Activated CD4-positive, alpha-beta T cell treated with anti-CD3 and anti-CD28 coated beads, Interleukin-2, amount 50 U/mL, for 24 hours (primary cell): ENCODE results near the gene QRFP.

Experiments
- DNase-seq, 2 donors: peaks; one replicate each; pipeline ENCODE4 v3.0.0-alpha.2; 2020; ENCODE audit warnings: low read depth in 1 of 2, low spot score in 1 of 2

QRFP gene

DNA sequence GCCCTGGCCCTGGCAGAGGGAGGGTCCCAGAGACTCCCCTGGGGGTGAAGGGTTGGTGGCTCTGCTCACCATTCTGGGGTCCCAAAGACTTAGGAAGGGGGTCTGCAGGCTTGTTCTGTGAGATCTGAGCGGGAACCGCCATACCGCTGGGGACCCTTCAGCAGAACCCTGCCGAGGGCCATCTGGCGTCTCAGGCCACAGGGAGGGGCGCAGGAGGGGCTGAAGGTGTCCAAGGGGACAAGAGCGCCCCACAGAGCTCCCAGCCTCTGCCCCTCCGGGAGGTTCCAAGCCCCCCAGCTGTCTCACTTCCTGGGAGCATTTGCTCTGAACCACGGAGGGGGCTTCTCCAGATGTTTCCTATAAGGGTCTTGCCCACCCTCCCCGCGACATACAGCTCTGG lies 37.6 kb upstream of the QRFP start:
- no peak for DNase-seq

DNA sequence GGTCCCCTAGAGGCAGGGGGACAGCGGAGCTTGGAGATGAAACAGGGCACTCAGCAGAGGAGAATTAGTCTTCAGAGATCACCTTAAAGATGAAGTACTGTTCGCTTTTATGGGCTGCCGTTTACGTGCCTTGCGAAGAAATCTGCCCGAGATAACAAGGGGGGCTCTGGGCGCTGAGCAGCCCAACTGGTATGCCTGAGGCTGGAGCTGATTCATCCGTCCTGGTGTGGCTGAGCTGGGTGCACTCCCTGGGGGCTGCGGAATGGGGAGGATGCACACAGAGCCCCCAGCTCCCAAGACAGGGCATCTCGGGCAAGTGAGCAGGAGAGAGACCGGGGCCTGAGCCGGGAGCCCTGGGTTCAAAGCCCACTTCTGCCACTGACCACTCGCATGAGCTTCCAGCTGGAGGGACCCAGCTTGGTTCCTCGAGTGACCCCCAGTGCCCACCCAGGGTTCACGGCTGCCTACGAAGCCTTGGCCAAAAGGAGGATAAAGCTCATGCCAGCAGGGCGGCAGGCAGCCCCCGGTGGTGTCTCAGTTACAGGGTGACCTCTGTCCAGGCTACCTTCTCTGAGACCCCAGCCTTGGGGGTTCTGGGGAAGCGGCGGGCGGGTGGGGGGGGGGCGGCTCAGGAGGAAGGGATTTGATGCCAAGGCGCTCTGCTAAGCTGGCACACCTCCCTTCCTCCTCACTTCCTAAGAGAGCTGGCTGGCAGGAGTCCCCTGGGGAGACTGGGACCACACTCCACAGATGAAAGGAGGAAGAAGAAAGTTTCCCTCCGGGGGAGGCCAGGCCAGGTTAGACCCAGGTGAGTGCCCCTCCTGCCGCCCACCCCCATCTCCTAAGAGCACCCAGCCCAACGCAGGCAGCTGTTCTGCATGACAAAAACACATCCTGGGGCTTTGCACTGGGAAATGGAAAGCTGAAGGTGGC lies 36.8 kb upstream of the QRFP start:
- no peak for DNase-seq

DNA sequence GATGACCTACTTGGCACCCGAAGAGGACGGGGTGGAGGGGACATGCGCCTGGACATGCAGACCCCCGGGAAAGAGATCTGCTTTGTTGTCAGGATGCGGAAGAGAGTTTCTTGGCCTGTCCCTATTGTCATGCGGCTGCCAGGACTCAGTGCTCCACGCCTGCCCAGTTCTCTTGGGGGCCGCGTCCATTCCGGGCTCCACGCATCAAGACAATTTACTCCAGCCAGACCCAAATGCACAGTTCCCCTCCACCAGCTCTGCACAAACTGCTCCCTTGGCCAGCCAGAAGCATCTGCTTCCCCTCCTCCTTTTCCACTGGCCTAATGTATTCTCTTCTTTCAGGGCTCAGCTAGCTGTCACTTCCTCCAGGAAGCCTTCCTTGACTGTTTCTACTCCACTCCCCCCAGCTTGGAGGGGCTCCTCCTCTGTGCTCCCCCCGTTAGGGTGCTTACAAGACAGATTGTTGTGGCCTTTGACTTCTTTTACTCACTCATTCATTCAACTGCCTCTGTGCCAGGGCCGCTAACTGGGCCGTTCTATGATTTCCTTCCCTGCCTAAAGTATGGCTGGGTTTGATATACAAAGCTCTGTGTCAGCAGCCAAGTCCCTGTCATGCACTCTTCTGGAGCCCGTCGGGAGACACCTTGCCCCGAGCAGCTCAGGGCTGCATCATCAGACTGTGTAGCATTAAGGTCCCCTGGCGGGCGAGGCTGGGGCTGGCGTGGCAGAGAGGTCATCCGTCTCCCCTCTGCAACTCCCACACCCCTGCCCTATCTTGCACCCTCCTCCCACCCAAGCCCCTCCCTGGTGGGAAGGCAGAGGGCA lies 35.9 kb upstream of the QRFP start:
- no peak for DNase-seq

DNA sequence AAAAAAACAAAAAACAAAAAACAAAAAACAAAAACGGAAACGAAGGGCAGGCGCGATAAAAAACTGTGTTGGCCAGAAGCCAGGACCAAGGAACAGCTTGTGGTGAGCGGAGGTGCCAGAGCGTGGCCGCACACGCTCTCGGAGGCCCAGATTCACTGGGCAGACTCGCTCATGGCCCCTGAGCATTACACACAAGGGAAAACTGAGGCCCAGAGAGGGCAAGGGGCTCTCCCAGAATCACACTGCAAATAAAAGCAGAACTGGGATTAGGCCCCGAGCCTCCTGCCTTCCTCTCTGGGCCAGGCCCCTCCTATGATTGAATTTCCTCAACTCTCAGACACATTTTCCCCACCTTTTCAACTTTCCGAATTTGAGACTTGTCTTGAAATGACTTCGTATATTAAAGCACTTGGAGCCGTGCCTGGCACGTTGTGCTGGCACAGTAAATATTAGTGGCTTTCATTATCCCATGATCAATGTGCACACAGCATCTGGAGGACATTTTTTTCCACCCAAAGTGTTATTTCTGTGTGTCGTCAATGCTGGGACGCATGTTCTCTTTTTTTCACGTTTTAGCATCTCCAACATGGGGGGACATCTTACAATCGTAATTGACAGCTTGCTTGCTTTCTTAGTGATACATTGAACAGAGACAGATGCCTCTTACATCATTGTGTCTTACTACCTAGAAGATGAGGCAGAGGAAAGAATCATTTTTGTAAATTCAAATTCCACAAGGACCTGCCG lies 35.1 kb upstream of the QRFP start:
- no peak for DNase-seq

DNA sequence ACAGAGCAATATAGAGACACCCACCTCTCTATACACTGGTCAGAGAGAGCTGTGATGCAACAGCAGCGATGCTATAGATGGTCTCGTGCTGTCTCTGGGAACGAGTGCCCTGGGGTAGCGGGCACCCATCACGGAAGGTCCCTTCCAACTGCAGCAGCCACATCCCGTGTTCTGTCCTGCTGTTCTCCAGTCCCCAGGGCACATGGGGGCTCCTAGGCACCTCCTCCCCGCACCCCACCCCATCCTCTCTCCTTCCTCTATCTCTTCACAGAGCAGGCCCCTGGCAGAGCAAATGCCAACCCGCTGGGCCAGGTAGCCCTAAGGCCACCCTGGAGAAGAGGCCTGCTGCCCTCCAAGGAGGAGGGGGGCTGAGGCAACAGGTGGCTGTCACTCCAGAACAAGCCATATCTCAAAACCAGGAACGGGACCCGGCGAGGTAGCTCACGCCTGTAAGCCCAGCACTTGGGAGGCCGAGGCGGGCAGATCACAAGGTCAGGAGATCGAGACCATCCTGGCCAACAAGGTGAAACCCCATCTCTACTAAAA lies 34.3 kb upstream of the QRFP start:
- DNase-seq: no peak

DNA sequence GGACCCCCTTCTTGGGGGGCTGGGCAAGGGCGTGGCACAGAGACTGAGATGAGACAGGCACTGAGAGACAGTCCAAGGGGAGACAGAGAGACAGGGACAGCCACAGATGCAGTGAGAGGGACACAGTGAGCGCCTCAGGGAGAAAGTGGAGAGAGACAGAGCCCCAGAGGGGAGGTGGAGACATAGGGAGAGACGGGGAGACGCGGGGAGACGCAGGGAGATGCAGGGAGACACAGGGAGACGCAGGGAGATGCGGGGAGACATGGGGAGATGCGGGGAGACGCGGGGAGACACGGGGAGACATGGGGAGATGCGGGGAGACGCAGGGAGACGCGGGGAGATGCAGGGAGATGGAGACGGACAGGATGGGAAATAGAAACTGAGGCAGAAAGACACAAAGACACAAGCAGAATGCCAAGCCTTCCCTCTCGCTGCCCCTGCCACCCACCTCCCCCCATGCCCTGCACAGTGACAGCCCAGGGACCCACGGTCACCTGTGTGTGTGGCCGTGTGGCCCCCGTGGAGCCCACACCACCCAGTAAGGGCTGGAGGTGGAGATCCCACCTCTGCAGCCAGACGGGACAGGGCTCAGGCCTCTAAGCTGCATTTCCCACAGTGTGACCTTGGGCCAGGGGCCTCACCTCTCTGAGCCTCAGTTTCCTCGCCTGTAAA lies 33.7 kb upstream of the QRFP start:
- DNase-seq: no peak

DNA sequence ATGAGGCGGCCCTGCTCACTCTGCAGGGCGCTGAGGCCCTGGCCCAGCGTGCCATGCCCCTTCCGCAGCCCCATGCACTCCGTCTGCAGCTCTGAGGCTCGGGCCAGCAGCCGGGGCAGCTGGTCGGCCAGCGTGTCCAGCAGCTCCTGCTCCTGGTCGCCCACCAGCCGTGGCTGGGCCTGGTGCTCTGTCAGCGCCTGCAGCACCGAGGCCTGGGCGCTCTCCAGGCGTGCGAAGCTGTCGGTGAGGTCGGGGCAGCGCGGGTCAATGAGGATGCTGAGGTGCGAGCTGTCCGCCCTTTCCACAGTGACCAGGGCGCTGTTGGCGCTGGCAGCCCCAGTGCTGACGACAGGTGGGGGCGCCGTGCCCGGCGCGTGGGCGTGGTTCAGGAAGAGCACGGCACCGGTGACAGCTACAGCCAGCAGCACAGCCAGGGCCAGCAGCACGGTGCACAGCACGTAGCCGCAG lies 33.0 kb upstream of the QRFP start:
- no peak for DNase-seq

DNA sequence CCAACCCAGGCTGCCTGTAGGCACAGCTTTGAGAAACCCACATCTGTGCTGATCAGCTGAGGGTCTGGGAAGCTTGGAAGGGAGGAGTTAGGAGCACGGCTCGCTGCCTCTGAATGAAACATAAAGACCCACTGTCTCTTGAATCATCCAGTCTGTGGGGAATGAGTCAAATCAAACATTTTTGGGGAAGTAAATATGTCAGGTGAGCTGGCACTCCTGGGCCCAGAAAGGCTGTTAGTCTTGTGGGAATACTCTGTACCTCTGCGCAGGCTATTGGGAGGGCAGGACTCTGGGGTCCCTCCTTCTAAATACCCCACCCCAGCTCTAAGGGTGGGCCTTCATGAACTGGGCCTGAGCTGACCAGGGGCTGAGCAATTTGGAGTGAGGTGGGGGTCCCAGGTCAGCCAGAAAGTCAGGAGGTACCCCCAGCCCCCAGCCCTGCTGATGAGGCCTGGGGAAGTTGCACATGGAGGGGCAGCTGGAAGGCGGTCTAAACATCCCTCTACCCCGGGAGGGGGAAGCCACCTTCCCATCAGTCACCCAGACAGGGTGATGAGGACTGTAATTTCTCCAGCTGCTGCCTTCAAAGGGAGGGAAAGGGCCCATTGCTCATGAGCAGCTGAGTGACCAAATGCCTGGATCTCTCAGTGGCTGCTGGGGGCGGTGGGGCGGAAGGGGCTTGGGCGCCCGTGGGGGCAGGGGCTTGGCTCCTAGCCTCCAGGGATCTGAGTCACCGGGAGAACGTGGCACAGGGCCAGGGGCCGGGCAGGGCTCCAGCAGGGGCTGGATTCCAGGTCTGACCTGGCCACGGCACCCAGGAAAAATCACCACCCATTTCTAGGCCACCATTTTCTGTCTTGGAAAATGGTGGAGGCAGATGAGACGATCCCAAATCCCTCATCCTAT lies 31.6 kb upstream of the QRFP start:
- DNase-seq: no peak

DNA sequence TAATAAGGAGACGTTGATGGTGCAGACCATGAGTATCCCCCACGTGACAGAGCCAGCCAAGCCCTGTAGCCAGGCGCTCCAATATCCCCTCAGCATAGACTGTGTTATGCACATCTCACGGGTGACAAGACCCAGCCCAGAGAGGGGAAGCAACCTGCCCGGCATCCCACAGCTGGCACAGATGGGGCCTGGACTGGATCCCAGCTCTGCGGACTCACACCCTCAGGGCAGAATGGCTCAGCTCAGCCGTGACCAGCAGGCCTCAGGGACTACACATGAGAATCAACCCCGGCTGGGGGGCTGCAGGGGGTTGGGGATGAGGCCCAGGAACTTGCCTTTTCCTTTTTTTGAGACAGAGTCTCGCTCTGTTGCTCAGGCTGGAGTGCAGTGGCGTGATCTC lies 30.7 kb upstream of the QRFP start:
- no peak for DNase-seq

DNA sequence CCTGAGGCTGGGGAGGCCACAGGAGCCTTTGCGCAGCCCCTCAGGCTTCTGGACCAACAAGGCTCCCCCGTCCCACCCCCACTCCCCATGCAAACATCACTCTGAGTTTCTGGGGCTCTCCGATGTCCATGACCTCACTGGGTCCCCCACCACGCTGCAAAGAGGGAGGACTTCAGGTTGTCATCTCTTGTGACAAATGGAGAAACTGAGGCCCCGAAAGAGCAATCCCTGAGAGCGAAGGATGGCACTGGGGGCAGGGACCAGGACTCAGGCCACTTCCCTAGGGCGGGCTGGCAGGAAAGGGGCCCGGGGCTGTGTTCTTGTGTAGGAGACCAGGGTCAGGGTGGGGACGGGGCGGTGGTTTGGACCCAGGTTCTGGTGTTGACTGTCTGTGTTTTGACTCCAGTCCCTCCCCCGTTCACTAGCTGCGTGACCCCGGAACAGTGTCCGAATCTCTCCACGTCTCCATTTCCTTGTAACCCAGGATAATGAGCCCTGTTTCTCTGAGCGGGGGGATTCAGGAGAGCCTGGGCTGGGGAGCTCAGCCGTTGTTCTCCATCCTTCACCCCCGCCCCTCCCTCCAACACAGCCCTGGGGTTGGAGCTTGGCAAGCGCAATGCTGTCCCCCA lies 28.6 kb upstream of the QRFP start:
- no peak for DNase-seq

DNA sequence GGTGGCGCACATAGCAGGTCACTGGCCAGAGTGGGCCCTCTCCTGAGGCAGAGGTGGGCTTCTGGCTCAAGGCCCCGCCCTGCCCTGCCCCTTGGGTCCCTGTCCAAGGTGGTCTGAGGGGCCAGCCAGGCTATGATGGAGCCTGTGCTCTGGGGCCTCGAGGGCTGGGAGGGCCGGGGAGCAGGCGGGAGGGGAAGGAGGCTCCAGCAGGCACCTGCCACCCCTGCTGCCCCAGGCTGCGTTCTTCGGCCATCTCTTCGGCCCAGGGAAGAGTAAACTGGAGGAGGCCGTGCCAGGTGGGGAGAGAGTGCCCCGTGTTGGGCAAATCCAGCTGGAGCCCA lies 27.8 kb upstream of the QRFP start:
- no peak for DNase-seq

DNA sequence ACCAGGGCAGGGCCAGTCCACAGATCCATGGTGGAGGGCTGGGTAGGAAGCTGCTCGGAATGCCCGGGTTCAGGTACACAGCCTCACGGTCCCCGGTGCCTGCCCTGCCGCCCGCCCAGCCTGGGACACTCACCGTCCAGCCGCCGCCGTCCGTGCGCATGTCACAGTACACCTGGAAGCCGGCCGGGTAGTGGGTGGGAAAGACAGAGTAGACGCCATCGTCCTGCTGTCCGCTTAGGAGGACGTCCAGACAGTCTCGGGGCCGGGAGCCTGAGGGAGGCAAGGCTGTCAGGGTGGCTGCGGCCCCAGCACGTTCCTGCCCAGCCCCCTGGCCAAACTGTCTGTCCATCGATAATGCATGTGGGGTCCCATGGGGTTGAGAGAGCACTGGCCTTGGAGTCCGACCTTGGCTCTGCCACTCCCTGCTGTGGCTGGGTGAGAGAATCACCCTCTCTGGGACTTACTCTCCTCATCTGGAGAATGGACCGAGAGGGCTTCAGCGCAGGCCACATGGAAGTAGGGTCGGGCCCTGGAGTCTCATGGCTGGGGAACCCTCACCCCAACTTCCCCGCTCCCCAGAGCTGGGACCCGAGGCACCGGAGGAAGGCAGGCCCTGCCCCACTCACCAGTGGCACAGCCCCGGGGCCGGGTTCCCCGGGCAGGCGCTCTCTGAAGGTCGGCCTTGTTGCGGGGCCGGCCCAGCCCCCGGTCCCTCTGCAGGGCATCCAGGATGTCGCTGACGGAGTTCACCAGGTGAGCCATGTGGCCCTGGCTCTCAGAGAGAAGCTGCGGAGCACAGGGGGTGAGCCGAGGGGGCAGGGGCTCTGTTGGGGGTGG lies 27.2 kb upstream of the QRFP start:
- DNase-seq: no peak

DNA sequence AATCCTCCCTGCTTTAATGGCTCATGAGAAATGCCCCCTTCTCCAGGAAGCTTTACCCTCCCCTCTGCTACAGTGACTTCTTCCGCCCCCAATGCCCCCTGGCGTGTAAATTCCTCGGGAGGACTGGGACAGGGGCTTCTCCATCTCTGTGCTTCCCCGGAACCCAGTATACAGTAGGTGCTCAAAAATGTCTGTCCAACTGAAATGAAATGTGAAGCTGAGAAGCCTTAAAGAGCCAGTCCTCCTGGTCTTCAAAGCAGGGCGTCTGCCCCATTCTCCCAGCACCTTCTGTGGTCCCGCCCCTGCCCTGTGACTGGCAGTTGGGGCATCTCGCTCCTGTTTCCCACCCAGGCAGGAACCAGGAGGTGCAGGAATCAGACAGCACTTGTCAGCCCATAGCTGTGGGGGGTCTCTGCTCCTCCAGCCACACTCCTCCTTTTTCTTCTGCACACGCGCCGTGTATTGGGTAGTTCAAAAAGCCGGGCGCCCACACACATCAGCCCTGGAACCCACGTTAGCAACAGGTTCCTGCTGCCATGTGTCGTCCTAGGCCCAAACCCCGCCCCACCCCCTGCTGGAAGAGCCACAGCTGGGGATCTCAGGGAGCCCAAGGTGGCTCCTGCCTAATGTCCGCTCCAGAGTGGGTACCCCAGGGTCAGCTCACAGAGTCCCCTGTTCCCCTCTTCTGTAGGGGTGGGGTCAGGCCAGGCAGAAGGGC lies 26.4 kb upstream of the QRFP start:
- DNase-seq: no peak

DNA sequence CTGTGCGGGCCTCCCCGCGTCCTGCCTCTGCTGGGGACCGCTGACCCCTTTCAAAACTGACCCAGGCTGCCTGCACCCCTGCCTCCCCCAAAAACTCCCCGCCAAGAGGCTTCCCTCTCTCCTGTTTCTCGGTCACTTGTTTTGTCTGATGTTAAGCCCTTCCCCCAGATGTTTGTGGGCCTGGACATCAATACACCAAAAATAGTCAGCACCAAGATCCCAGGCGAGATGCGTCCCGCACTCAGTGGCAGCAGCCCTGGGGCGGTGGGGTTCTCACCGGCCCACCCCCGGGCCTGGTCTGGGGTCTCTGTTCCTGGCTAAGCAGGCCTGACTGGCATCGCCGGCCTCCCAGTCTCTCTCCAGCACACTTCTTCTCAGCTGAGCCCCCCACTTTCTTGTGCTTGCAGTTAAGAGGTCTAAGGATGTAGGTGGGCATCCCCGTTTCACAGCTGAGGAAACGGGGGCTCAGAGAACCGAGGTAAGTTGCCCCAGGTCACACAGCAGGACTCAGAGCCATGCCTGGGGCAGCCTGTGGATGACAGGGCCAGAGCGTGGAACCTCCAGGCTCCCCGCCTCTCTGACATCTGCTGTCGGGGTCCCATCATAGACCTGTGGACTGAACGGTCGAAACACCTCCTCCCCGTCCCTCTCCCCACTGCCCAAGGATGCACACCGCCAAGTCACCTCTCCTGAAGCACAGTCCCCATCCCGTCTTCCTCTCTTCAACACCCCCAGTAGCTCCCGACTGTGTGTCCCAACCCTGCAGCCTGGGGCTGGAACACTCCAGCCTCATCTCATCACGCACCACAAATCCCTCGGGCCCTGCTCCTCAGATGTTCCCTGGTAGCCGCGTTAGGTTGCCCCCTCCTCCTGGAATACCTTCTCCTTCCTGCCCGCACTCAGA lies 25.6 kb upstream of the QRFP start:
- DNase-seq: no peak

DNA sequence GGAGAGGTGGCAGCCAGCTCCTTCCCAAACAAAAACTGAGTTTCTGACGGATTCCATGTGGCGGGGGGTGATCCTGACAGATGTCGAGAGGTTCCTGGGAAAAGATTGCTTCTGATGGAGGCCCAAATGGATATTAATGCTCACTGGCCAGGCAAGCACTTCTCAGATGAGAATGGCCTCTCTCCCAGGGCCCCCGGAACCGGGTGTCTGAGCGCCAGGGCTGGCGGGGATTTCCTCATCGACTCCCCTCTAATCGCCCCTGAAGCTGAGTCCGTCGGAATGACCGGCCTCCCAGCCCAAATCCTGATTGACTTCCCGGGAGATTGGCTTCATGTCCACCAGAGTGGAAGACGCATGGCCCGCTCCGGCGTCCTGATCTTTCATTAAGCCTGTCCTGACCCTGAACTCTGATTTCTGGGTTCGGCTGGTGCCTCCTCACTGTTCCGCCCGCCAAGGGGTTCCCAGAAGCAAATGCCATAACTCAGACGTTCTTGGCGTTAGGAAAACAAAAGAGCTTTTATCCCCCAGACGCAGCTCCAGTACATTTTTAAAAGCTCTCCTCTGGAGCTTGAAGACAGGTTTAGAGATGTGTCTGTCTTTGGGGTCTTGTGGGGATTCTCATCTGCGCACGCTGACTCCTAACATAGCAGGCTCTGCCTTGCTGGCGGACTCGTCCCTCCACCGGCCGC lies 24.8 kb upstream of the QRFP start:
- no peak for DNase-seq

DNA sequence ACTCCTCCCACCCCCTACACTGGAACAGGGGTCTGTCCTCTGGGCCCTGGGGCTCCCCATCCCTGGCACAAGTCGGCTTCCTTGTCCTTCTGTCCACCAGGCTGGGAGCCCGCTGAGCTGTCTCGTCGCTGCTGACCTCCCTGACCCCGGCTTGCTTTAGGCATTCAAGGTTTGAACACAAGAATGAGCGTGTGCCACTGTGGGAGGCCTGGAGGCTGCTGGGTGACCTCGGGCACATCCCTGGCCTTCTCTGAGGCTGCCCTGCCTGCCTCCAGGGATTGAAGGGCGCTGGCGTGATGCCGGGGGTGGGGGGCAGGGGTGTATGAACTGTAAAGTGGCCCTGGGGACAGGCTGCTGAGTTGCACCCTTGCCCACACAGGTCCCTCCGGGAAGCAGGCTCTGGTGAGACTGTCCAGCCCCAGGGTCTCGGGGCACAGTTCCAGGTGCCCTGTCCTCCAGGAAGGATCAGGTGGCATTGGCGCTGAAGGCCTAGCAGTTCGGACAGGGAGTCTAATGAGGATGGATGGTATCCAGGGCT lies 24.2 kb upstream of the QRFP start:
- no peak for DNase-seq
